ENCODE data around the gene CDH4.

The CDH4 gene

DNA sequence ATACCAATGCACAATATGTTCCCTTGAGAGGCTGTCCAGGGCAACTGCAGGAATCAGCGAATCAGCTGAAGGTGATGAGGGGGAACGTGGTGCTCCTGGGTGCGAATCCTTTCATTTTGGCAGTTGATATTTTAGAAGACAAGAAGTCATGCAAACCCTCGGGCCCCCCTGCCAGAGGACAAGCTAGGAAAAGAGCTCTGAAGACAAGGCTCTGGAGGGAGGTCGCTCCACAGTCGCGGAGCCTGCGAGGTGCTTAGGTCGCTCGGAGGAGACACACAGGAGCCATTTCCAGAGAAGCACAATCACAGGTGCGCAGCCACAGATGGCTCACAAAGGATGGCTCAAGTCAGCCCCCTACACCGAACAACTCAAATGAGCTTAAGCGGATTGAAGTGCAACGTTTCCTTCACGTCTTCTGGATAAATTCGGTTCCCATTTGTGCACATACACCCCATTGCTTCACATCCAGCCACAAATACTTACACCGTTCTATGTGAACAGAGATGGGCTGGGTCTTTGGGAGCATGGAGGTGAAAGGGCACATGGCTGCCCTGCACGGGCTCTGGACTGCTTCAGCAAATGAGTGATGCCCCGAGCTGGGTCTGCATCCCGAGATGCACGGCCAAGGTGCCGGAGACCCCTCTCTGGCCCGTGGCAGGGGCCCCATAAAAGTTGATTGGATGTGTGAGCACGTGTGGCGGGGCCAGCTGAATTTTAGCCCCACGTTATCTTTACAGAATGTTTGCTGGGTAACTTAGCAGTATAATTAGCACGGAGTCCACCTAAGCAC lies 527.3 kb downstream of the CDH4 start:
- no peak for DNase-seq

DNA sequence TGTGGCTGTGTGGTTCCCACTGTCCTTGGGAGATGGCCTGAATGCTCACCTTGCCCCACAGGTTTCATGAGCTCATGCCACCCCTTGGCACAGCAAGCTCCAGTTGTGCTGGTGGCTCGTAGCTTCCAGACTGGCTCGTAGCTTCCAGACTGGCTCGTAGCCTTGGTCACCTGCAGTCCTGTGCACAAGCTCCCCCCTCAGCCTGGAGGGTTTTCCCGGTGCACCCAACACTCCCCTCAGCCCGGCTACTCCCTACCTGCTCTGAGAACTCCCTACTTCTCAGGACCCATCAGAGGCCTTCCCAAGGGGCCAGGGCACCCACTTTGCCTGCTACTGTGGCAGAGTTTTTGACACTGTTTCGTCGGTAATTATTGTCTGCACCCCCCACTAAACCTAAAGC lies 528.0 kb downstream of the CDH4 start:
- no peak for DNase-seq

DNA sequence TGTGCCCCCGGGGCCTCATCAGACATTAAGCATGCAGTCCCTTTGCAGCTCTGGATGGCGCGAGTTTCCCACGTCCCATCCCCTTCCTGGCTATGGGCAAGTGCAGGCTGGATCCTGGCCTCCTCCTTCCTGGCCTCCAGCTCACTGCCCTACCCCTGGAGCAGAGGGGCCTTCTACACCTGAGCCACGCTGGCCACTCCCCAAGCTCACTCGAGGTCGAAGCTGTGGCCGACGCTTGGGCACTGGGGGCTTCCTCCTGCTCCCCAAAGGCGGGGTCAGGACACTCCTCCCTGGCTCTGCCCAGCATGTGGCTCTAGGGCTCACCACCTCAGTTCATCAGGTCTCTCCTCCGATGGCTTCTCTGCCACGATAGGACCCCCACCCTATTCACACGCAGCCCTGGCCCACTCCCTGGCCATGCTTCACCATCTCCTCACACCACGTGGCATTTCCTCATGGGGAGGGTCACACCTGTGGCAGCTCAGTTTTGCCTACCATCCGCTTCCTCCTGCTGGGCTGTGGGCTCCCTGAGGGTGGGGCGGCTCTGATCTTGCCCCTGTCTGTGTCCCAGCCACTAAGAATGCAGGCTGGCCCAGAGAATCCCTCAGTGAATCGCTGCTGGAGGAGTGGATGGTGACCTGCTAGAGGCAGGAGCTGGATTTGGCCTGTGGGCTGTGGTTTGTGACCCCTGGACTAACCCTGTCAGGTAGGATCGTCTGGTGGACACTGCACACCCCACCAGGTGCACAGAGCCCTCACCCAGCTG lies 532.9 kb downstream of the CDH4 start:
- DNase-seq = no peak

DNA sequence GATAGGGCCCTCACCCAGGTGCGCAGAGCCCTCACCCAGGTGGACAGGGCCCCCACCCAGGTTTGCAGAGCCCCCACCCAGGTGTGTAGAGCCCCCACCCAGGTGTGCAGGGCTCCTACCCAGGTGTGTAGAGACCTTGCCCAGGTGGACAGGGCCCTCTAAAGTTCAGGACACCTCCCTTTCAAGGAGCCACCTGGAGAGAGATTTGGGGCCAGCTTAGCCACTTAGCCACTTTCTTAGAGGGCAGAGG lies 533.4 kb downstream of the CDH4 start:
- DNase-seq = no peak

DNA sequence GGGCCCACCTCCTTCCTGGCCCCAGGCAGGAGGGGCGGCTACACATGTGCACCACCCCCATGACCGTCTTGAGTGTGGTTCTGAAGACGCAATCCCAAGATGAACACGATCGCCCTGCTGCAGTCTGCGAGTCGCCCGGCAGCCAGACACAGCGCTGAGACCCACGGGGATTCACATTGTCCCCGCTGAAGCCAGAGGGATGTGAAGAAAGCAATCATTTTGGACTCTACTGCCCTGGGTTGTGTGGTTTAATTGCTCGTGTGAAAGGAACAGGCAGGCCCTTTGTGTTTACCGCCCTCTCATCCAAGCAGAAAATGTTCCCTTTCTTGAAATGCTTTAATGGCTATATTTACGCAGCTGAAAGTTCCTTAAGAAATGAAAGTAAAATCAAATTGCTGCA lies 534.2 kb downstream of the CDH4 start:
- no peak for DNase-seq

DNA sequence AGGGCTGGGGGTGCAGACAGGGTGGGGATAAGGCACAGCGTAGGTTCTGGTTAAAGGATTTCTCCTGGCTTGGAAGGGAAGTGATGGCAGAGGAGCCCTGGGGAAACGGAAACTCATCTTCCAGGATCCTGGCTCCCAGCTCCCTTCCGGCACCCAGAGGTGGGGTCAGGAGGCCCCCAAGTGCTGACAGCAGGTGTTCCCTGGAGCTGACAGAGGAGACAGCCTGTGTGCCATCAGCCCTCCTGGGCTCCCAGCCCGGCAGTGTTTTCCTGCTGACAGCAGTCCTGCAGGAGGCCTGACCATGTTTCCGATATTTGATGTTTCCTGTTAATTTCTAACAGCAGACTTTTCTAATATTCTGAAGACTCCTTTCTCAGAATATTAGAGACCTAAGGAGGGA lies 536.3 kb downstream of the CDH4 start:
- no peak for DNase-seq

DNA sequence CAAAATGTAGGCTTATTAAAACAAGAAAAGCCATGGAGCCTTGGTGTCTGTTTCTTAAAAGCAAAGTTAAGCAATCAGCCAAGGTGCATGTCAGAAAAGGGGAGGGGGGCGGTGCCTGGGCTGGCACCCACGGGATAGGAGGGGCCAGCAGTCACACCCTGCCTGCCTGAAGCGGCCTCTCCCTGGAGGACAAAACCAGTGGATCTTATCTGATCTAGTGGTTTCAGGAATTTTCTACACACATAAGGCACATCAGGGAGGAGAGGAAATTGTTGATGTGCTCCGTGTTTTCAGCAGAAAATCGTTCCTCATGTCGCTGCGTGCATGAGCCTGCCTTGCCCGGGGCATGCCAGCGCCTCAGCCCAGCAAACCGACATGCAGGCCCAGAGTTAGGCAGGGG lies 537.3 kb downstream of the CDH4 start:
- DNase-seq = no peak

DNA sequence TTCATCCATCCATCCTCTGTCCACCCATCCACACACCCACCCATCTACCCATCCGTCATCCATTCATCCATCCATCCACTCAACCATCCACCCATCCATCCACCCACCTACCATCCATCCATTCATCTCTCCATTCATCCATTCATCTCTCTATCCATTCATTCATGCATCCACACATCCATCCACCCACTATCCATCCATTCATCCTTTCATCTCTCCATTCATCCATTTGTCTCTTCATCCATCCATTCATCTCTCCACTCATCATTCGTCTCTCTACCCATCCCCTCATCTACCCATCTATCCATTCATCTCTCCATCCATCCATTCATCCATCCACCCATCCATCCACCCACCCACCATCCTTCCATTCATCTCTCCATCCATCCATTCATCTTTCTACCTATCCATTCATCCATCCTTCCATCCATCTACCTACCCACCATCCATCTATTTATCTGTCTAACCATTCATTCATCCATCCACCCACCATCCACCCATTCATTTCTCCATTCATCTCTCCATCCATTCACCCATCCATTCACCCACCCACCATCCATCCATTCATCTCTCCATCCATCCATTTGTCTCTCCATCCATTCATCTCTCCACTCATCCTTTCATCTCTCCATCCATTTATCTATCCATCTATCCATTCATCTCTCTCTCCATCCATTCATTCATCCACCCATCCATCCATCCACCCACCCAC lies 538.2 kb downstream of the CDH4 start:
- DNase-seq = no peak

DNA sequence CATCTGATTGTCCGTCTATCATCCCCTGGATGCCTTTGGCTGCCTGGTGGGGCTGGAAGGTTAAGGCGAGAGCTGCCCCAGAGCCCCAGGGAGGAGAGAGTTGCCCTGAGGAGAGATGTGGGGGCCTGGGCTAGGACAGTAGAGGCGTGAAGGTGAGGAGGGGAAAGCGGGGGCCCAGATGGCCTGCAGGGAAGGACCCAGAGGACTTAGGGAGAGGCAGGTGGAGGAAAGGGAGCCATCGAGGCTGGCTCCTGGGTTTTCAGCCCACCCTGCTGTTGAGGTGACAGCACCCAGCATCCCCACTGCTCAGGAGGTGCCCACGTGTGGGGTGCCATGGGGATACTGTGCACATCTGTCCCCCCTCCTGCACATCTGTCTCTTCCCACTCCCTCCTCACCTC lies 539.9 kb downstream of the CDH4 start:
- DNase-seq = no peak

DNA sequence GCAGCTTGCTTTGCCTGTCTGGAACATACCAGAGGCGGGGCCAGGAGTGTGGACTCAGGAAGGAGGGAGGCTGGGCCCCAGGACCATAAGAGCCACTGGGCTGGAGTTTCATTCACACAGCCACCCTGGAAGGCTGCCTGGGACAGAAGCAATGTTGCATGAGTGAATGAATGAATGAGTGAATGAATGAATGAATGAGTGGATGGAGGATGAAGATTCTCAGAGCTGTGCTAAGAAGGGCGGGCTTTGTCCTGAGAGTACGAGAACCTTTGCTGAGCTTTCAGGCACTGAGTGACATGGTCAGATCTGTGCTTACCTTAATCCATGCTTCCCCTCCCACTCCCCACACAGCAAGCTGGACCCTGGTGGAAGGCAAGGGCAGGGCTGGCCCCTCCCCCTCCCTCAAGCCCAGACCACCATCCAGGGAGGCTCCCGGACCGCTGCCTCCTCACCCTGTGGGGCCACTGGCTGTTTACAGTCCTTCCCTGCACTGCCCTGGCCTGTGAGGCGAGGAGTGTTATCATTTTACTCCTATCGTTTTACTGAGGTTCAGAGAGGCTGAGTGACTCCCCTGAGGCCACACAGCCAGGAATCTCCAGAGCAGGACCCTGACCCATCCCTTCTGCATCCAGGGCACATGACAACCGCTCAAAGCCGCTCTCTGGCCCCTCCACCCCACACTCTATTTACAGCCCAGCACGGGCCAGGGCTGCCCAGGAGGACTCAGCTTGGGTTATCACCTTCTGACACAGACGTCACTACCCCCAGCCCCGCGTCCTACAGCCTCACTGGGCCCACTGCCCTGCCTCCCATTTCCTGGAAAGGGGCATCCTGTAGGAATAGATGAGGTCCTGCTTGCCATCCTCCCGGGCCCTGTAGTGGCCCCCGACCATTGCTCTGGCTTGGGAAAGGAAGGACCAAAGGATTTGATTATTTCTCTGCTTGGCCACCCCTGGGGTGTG lies 543.9 kb downstream of the CDH4 start:
- DNase-seq = no peak

DNA sequence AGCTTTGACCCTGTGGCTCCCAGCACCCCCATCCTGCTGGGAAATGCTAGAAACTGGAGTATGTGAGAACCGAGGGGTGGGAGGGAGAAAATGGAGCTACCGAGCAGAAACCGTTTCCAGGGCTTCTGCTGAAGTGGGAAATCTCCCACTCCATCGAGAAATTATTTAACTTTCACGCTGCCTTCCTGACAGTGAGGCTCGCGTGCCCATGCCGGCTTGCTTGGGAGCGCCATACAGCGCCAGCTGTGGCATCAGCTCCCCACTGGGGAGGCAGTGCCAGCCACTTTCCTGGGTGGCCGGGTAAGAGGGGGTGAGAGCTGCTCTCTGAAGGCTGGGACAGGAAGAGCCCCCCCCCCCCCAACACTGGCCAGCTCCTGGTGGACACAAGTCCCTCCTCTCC lies 544.7 kb downstream of the CDH4 start:
- DNase-seq = no peak

DNA sequence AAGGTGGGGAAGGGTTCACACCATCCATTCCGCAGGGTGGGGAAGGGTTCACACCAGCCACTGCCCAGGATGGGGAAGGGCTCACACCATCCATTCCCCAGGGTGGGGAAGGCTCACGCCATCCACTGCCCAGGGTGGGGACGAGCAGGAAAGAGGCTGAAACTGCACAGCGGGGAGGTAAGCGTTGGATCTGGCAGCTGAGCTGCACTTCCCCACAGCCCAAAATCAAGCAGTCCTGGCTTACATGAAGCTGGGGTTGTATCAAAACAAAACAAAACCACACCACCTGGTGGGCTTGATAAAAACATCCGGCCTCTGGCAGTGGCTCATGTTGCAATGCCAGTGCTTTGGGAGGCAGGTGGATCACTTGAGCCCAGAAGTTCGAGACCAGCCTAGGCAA lies 545.1 kb downstream of the CDH4 start:
- peak; percentile 2 for DNase-seq

DNA sequence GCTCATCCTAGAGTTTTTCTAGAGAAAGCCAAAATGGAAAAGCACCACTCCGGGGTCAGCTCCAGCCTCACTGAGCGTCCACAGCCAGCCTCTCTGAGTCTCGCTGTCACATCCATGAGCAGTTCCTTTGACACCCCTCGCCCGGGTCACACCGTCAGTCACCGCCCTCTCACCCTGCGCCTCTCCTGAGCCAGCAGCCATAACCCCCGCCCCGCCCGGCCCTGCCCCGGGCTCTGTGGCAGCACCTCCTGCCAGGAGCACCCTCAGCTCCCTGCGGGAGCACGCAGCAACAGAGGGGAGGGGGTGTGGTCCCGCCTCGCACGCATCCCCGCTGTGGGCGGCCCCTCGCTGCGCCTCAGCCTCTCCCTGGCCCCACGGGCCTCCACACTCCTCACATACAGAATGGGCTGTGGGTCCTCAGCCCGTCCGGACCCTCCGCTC lies 545.9 kb downstream of the CDH4 start:
- no peak for DNase-seq

DNA sequence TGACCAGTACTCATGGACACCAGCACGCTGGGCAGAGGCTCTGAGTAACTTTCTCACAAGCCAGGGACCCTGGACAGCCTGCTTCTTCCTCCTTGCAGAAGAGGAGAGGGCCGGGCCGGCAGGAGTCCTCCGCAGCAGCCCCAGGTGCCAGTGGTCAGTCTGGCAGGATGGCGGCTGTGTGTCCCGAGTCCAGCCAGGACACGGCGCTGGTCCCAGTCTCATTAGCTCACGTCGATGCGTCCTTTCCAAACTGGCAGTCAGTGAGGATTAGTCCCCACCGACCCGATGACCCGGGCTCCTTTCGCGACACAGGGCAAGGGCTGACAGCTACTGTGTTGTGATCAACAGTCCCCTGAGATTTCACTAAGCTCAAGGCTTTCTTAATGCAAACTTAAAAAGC lies 546.6 kb downstream of the CDH4 start:
- DNase-seq = no peak

DNA sequence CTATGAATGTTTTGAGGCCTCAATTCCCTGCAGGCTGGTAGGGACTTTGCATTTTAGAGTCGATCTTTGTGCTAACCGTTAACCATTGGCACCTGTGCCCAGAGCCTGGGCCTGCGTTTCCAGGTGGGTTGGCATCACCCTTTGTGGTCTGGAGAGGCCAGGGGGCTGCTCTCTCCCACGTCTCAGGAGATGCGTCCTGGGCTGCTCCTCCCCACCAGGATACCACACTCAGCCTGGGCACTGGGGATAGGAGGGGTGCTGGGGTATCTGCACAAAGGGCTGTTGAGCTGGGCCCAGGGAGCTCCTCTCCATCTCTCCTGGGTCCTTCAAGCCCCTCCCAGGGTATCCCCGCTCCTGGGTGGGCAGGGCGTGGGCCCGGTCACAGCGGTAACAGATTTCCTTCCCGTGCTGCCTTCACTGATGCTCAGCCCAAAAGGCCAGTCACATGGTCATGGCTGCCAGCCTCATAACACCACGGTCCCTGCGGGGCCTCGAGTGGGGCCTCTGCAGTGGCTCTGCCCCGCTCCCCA lies 547.4 kb downstream of the CDH4 start:
- no peak for DNase-seq

DNA sequence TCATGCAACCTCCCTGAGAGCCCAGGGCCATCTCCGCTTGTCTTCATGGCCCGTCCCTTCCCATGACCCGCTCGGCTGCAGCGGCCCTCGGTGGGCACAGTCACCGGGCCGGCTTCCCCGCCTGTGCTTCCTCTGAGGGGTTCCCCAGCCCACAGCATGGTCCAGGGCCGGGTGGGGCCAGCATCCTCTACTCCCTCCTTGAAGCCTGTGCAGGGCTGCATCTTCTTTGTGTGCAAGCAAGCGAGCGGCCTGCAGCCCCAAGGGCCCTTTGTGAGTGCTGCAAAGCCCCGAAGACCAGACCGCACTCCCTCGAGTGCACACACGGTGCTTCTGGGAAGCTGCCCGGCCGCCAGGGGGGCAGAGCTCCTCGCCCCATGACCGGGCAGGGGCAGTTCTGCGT lies 547.9 kb downstream of the CDH4 start:
- no peak for DNase-seq

DNA sequence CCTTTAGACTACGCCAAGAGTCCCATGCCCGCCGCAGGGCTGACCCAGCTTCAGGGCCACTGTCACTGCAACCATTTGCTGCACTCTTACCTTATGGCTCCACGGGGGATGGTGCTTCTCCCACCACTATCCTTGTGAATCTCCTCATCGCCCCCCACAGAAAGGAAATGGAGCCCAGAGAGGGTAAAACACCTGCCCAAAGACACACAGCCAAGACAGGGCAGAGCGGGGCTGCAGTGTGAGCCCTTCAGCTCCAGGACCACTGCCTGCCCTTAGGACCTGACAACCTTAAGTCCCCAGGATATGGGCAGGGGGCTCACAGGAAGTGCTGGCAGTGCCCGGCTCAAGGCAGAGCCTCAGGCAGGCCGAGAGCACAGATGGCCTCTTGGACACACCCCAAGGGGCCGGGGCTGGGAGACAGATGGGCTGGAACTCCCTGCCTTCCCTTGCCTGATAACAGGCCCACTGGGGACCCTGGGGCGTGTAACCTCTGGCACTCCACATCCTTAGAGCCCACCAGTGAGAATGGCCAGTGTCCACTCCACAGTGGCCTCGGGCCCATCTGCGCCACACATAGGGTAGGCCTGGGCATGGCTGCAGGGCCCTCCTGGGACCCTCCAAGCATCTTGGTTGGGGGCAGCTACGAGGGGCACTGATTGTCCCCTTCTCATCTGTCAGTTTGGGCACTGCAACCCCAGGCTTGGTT lies 548.5 kb downstream of the CDH4 start:
- no peak for DNase-seq

DNA sequence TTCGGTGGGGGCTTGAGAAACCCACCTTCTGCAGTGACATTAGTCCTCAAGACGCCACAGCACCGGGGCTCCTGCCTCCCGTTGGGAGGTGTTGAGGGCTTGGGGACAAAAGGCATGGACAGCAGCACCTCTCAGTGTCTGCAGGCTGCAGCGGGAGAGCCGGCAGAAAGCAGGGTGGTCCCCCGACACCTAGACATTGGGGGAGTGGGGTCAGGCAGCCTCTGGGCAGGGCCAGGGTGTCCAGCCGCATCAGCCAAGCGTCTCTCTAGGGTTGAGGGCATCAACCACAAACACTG lies 549.0 kb downstream of the CDH4 start:
- DNase-seq = no peak

DNA sequence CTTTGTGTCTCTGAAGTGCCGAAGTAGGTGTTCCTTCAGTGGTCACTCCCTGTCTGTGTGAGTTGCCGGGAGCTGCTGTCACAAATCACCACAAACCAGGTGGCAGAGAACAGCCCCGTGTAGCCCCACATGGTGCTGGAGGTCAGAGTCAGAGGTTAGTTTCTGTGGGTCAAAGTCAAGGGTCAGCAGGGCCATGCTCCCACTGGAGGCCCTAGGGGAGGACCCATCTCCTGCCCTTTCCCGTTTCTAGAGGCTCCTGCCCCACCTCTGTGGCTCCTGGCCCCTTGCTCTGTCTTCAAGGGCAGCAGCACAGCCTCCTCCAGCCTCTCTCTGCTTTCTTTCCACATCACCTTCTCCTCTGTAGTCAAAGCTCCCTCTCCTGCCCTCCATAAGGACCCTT lies 549.4 kb downstream of the CDH4 start:
- no peak for DNase-seq

DNA sequence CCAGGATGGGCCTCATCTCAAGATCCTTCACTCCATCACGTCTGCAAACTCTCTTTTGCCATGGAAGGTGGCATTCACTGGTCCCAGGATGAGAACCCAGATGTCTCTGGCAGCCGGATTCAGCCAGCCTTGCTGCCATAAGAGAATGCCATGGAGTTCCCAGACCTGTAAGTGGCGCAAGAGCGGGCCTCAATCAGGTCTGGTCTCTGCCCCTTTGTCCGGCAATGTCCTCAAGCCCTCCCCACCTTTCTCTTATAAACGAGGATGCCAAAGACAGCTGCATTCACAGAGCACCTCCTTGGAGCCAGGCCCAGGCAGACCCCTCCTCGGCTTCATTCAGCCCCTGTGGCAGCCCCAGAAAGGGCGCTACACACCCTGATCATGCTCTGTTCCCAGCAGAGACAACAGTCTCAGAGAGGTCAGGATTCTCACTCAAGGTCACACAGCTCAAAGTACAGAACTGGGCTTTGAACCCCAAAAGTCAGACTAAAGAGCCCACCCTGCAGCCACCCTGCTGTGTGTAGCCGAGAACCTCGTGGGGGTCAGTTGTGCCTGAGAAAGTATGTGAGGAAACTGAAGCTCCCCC lies 549.9 kb downstream of the CDH4 start:
- no peak for DNase-seq

DNA sequence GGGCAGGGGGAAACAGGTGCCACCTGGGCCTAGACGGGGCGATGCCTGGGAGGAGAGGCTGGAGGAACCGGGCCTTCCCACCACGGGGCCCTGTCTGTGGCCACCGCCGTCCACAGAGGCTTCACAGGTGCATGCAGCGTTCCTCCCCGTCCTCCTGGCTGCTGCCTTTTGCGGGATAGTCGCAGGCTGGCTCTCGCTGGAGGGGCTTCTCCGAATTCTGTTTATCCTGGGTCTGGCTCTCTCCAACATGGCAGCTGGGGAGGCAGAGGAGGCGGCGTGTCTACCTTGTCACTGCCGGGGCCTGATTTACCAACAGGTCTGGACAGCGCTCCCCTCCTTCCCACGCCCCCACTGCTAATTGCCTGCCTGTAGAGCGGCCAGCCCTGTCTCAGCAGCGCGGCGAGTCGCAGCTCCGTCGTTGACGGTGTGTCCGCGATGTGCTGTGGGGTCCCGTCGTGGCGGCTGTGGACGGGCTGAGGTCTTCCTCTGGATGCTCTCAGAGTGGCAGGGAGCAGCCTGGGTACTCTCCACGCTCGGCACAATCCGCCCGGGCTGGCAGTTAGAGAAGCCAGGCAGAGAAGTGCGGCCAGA lies 550.8 kb downstream of the CDH4 start:
- no peak for DNase-seq
